K562 (cell line): Measurements from ENCODE around the gene TNRC6B. TPM values are rescaled to one million over a fixed set of nuclear protein-coding genes. Genes with fewer than 3 reads are reported as not detected.

Source experiments
- ATF7 ChIP-seq: fragments of 450-650 bp; IDR thresholded peaks from 2 replicates; pipeline ENCODE4 v1.7.1; 2014; ENCODE audit warnings: mild to moderate bottlenecking, moderate library complexity
- CHAMP1 ChIP-seq: fragments of 450-650 bp; IDR thresholded peaks from 2 replicates; pipeline ENCODE4 v1.6.1; 2016; ENCODE audit warnings: mild to moderate bottlenecking
- DMBX1 ChIP-seq: fragments of 250-450 bp; sonication (Bioruptor Pico); IDR thresholded peaks from 2 replicates; pipeline ENCODE4 v1.8.0; 2022; ENCODE audit warnings: inconsistent platforms, mild to moderate bottlenecking, moderate library complexity, borderline replicate concordance
- EZH2 ChIP-seq: IDR thresholded peaks from 2 replicates; pipeline ENCODE4 v1.6.1; 2012; ENCODE audit warnings: low read depth, mild to moderate bottlenecking, inconsistent platforms, low read length, borderline replicate concordance
- FOXA3 ChIP-seq, 2 experiments: fragments of 450-650 bp in 1 of 2; sonication (generic) in 1 of 2; formaldehyde crosslinking; IDR thresholded peaks in 1 of 2; conservative IDR thresholded peaks in 1 of 2; 2 replicates each; pipeline versions ENCODE4 v1.4.0 to v1.8.0; 2020 to 2022; ENCODE audit warnings: mild to moderate bottlenecking in 2 of 2, missing genetic modification reagents in 1 of 2
- GABPB2 ChIP-seq: fragments of 250-450 bp; sonication (Bioruptor Pico); conservative IDR thresholded peaks from 2 replicates; pipeline ENCODE4 v1.5.1; 2021; ENCODE audit warnings: mild to moderate bottlenecking
- KAT8 ChIP-seq: fragments of 450-650 bp; IDR thresholded peaks from 2 replicates; pipeline ENCODE4 v1.6.1; 2016; ENCODE audit warnings: low read depth, mild to moderate bottlenecking
- MAFF ChIP-seq: IDR thresholded peaks from 2 replicates; pipeline ENCODE4 v1.6.1; 2012; ENCODE audit warnings: low read length, improper control_type of control experiment
- MLLT1 ChIP-seq, 2 experiments: fragments of 450-650 bp; IDR thresholded peaks; 2 replicates each; pipeline ENCODE4 v1.6.1; 2016
- MXD1 ChIP-seq: fragments of 250-450 bp; sonication (Bioruptor Pico); IDR thresholded peaks from 2 replicates; pipeline ENCODE4 v1.8.0; 2021; ENCODE audit warnings: borderline replicate concordance, mild to moderate bottlenecking, moderate library complexity; ENCODE audit not compliant: poor library complexity, severe bottlenecking
- PCBP1 ChIP-seq: fragments of 200-400 bp; formaldehyde crosslinking; IDR thresholded peaks from 2 replicates; pipeline ENCODE4 v1.6.1; 2018; ENCODE audit warnings: mild to moderate bottlenecking, low read depth, low read length; ENCODE audit not compliant: poor library complexity, severe bottlenecking
- PURB ChIP-seq: sonication (generic); formaldehyde crosslinking; IDR thresholded peaks from 2 replicates; pipeline ENCODE4 v1.9.0; 2021; ENCODE audit warnings: low read depth, mild to moderate bottlenecking, missing genetic modification reagents
- RBM15 ChIP-seq: fragments of 200-400 bp; formaldehyde crosslinking; IDR thresholded peaks from 2 replicates; pipeline ENCODE4 v1.6.1; 2018; ENCODE audit warnings: mild to moderate bottlenecking, low read length, moderate library complexity; ENCODE audit not compliant: insufficient read depth
- THRB ChIP-seq: fragments of 450-650 bp; formaldehyde crosslinking; conservative IDR thresholded peaks from 2 replicates; pipeline ENCODE4 v1.4.0; 2022; ENCODE audit warnings: mild to moderate bottlenecking, missing genetic modification characterization
- ZNF197 ChIP-seq: fragments of 200-800 bp; sonication (Bioruptor generic); IDR thresholded peaks from 2 replicates; pipeline ENCODE4 v1.6.1; 2016; ENCODE audit warnings: low read depth, missing genetic modification characterization, missing compliant biosample characterization
- polyA plus RNA-seq, 8 experiments: library from polyadenylated mRNA; depleted of rRNA in 4 of 8; stranded (reverse) in 5 of 8; unstranded in 3 of 8; fragments of >200 nt; fragmentation: Nextera tagmentation in 2 of 8; fragmentation: Illumina TruSeq in 1 of 8; extraction: Ambion mirVana in 2 of 8; extraction: Trizol in 1 of 8; gene quantifications; 2 replicates each; pipeline versions ENCODE4 v1.2.1 to v1.2.3, GENCODE V29; 2011 to 2014; ENCODE audit warnings: inconsistent platforms in 1 of 8, missing spikeins in 1 of 8
- total RNA-seq, 7 experiments: library from RNA; depleted of rRNA in 6 of 7; stranded (reverse); fragments of >200 nt in 6 of 7; fragmentation: Illumina TruSeq in 2 of 7; extraction: Trizol in 2 of 7; gene quantifications; 2 replicates each; pipeline versions ENCODE4 v1.2.1 to v1.2.3, GENCODE V29; 2011 to 2021; ENCODE audit warnings: low replicate concordance in 1 of 7
- TF ChIP-seq, protein P1 (sequence below), 2 experiments: fragments of 150-350 bp in 1 of 2; IDR thresholded peaks; 2 replicates each; pipeline ENCODE4 v1.6.1; 2012 to 2016; ENCODE audit warnings: low read depth in 2 of 2, low read length in 2 of 2, mild to moderate bottlenecking in 1 of 2, moderate library complexity in 1 of 2

Gene TNRC6B
- total and polyA plus RNA-seq, 9 of the 15 experiments (the other 6 are each of a cell fraction or from before 2014, with no cell fraction given): 0.96 to 18.8 (median 10.8) TPM

GRCh38 chr22:40328546-40329456 lies 151.1 kb downstream of the TNRC6B start (continued):
- TF ChIP-seq FOXA3 (CRISPR knock-in tag; conservative IDR thresholded peaks at IDR 0.05 in 1 of 2, IDR thresholded peaks at IDR 0.05 in 1 of 2): peak in 1 of 2 experiments; percentile 46; a peak in 2 of 4 replicates
- TF ChIP-seq DMBX1 (CRISPR knock-in tag): peak; percentile 49; the same call in 1 of the 2 replicates
- TF ChIP-seq MLLT1 (IDR thresholded peaks at IDR 0.05): peak in 1 of 2 experiments; percentile 92; a peak in 2 of 4 replicates
- no peak for TF ChIP-seq MXD1 (CRISPR knock-in tag)
- TF ChIP-seq ATF7: peak; percentile 51; the same call in 1 of the 2 replicates
- peak; percentile 82; the same call in 1 of the 2 replicates for TF ChIP-seq ZNF197 (CRISPR knock-in tag)
- TF ChIP-seq EZH2: no peak
- TF ChIP-seq, protein P1, sequence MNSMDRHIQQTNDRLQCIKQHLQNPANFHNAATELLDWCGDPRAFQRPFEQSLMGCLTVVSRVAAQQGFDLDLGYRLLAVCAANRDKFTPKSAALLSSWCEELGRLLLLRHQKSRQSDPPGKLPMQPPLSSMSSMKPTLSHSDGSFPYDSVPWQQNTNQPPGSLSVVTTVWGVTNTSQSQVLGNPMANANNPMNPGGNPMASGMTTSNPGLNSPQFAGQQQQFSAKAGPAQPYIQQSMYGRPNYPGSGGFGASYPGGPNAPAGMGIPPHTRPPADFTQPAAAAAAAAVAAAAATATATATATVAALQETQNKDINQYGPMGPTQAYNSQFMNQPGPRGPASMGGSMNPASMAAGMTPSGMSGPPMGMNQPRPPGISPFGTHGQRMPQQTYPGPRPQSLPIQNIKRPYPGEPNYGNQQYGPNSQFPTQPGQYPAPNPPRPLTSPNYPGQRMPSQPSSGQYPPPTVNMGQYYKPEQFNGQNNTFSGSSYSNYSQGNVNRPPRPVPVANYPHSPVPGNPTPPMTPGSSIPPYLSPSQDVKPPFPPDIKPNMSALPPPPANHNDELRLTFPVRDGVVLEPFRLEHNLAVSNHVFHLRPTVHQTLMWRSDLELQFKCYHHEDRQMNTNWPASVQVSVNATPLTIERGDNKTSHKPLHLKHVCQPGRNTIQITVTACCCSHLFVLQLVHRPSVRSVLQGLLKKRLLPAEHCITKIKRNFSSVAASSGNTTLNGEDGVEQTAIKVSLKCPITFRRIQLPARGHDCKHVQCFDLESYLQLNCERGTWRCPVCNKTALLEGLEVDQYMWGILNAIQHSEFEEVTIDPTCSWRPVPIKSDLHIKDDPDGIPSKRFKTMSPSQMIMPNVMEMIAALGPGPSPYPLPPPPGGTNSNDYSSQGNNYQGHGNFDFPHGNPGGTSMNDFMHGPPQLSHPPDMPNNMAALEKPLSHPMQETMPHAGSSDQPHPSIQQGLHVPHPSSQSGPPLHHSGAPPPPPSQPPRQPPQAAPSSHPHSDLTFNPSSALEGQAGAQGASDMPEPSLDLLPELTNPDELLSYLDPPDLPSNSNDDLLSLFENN (IDR thresholded peaks at IDR 0.05; ENCODE audit: low read depth in 2 of 2, low read length in 2 of 2): peak in 1 of 2 experiments; percentile 88; a peak in 2 of 4 replicates
- TF ChIP-seq PURB (CRISPR knock-in tag): no peak
- no peak for TF ChIP-seq MAFF
- no peak for TF ChIP-seq GABPB2
- no peak for TF ChIP-seq PCBP1
- TF ChIP-seq THRB (CRISPR knock-in tag): no peak
- TF ChIP-seq CHAMP1: peak; percentile 82; the same call in 1 of the 2 replicates
- no peak for TF ChIP-seq RBM15
- no peak for TF ChIP-seq KAT8
